ENCODE results near the gene CHD1L.
"Not testable (repeated sequence)": the region's sequence is repeated elsewhere in the genome, so short reads cannot be mapped to it uniquely, and the experiment has no call there.

CHD1L gene

GRCh38 chr1:147242449-147243227 lies at the start of gene CHD1L:
Gene CHD1L (plus strand): TSS chr1:147242684. CDS start chr1:147242704, 20 bp downstream.
- peak; percentile 94 for DNase-seq

GRCh38 chr1:147197324-147197723 lies 45.2 kb upstream of the CHD1L start:
- DNase-seq: not testable (repeated sequence)

- no peak for DNase-seq
These were observed 41.2 kb upstream of the CHD1L start for GRCh38 chr1:147201276-147201675.

GRCh38 chr1:147201786-147202185 lies 40.7 kb upstream of the CHD1L start:
- DNase-seq: no peak

- DNase-seq: no peak
These were observed 39.9 kb upstream of the CHD1L start for GRCh38 chr1:147202576-147202975.

GRCh38 chr1:147204080-147204479 lies 38.4 kb upstream of the CHD1L start:
- DNase-seq: no peak

GRCh38 chr1:147207192-147207591 lies 35.3 kb upstream of the CHD1L start:
- no peak for DNase-seq

- no peak for DNase-seq
These were observed 33.9 kb upstream of the CHD1L start for GRCh38 chr1:147208619-147209018.

- no peak for DNase-seq
These were observed 32.4 kb upstream of the CHD1L start for GRCh38 chr1:147209825-147210821.

- no peak for DNase-seq
These were observed 31.5 kb upstream of the CHD1L start for GRCh38 chr1:147210987-147211386.

- DNase-seq: no peak
These were observed 30.9 kb upstream of the CHD1L start for GRCh38 chr1:147211577-147211976.

- no peak for DNase-seq
These were observed 29.2 kb upstream of the CHD1L start for GRCh38 chr1:147213271-147213670.

- DNase-seq: no peak
These were observed 28.2 kb upstream of the CHD1L start for GRCh38 chr1:147214325-147214724.

- no peak for DNase-seq
These were observed 27.5 kb upstream of the CHD1L start for GRCh38 chr1:147214842-147215539.

GRCh38 chr1:147215540-147215916 lies 27.0 kb upstream of the CHD1L start:
- DNase-seq: no peak

GRCh38 chr1:147216124-147216523 lies 26.4 kb upstream of the CHD1L start:
- no peak for DNase-seq

- no peak for DNase-seq
These were observed 25.3 kb upstream of the CHD1L start for GRCh38 chr1:147217141-147217540.

- no peak for DNase-seq
These were observed 23.9 kb upstream of the CHD1L start for GRCh38 chr1:147218606-147219005.

GRCh38 chr1:147223740-147224615 lies 18.5 kb upstream of the CHD1L start:
- no peak for DNase-seq

GRCh38 chr1:147225193-147225730 lies 17.2 kb upstream of the CHD1L start, which contains the start of gene FMO5:
Gene FMO5 (minus strand): TSS chr1:147225339. CDS start chr1:147225029, 310 bp downstream.
- DNase-seq: peak; percentile 51

GRCh38 chr1:147231032-147231431 lies 11.5 kb upstream of the CHD1L start:
- DNase-seq: not testable (repeated sequence)

- DNase-seq: not testable (repeated sequence)
These were observed 8.6 kb upstream of the CHD1L start for GRCh38 chr1:147233903-147234302.
